SK-N-MC (cell line): Measurements from ENCODE around the gene SLC34A3.

Experiments used
- EZH2 ChIP-seq: fragments of 200-600 bp; sonication (generic); IDR thresholded peaks from one replicate; pipeline ENCODE4 v1.6.1; 2017; ENCODE audit warnings: antibody characterized with exemption
- FOXP2 ChIP-seq: optimal IDR thresholded peaks from 2 replicates; pipeline ENCODE3; 2011; ENCODE audit warnings: mild to moderate bottlenecking, moderate library complexity; ENCODE audit not compliant: insufficient read depth; ENCODE audit errors: extremely low read length, control extremely low read depth
- POLR2AphosphoS5 ChIP-seq: IDR thresholded peaks from 2 replicates; pipeline ENCODE4 v1.6.1; 2012; ENCODE audit warnings: mild to moderate bottlenecking, low read depth, low read length, borderline replicate concordance

- no peak for TF ChIP-seq EZH2
- TF ChIP-seq POLR2AphosphoS5 = no peak
- TF ChIP-seq FOXP2 = no peak
Observed at GRCh38 chr9:137270929-137271695, 40.4 kb downstream of the SLC34A3 start.
